AG09319 (cell line): ENCODE measurements around the gene SDC3.

ENCODE experiments used
- DNase-seq: peaks from one replicate; pipeline ENCODE4 v3.0.0-alpha.2; 2010; ENCODE audit warnings: low read depth; ENCODE audit errors: extremely low read depth
- TF ChIP-seq, protein P1 (sequence below): IDR thresholded peaks from 2 replicates; pipeline ENCODE4 v1.5.1; 2011; ENCODE audit warnings: low read depth, mild to moderate bottlenecking, inconsistent platforms, low read length, moderate library complexity

The SDC3 gene

DNA sequence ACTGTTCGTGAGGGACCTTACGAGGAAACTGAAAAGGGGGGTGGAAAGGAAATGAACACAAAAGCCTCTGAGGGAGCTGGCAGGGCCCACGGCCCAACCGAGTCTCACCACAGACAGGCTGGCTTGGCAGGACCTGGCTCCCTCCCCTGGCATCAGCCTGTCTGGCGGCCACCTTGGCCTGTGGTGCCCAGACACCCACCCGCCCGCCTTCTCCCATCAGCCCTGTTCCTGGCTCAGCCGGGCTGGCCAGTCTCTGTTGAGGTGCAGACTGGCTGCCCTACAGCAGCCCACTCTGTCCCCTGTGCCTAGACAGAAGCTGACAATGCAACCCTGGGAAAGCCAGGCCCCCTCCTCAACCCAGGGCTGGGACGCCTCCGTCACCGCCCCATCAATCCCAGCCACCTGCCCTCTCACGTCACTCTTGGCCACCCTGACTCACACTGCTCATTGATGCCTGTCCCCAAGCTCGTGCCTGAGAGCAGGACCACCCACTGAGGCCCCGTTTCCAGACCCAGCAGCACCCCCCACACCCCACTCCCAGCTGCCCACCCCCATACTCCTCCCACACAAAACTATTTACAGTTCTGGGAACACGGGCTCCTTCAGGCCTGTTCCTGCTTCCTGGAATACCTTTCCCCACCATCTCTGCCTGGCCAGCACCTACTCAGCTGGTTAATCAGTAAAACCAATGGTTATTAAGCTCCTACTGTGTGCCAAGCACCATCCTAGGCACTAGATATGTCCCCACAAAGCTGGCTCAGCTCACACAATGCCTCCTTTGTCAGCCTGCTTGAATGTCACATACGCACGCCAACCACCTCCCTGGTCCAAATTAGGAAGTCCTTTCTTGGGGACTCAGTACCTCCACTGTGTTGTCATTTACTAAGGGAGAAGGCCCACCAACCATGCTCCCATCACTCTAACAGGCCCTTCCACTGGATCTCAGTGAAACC lies 22.7 kb downstream of the SDC3 start:
- DNase-seq = no peak
- TF ChIP-seq, protein P1, sequence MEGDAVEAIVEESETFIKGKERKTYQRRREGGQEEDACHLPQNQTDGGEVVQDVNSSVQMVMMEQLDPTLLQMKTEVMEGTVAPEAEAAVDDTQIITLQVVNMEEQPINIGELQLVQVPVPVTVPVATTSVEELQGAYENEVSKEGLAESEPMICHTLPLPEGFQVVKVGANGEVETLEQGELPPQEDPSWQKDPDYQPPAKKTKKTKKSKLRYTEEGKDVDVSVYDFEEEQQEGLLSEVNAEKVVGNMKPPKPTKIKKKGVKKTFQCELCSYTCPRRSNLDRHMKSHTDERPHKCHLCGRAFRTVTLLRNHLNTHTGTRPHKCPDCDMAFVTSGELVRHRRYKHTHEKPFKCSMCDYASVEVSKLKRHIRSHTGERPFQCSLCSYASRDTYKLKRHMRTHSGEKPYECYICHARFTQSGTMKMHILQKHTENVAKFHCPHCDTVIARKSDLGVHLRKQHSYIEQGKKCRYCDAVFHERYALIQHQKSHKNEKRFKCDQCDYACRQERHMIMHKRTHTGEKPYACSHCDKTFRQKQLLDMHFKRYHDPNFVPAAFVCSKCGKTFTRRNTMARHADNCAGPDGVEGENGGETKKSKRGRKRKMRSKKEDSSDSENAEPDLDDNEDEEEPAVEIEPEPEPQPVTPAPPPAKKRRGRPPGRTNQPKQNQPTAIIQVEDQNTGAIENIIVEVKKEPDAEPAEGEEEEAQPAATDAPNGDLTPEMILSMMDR = no peak

DNA sequence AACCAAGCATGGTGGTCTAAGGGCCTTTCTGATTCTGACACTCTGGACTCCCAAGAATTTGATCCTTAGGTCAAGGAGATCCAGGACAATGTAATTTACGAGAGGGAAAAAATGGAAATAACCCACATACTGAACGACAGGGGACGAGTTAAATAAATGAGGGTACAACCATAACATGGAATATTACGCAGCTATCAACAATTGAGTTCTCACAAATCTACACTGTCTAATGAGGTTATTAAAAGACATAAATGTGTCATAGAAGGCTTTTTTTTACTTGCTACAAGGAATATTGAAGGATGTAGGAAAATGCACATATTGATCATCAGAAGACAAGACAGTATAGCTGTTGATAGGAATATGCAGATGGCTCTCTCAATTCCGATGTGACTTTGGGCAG lies 23.8 kb downstream of the SDC3 start:
- TF ChIP-seq, protein P1 = no peak
- no peak for DNase-seq

DNA sequence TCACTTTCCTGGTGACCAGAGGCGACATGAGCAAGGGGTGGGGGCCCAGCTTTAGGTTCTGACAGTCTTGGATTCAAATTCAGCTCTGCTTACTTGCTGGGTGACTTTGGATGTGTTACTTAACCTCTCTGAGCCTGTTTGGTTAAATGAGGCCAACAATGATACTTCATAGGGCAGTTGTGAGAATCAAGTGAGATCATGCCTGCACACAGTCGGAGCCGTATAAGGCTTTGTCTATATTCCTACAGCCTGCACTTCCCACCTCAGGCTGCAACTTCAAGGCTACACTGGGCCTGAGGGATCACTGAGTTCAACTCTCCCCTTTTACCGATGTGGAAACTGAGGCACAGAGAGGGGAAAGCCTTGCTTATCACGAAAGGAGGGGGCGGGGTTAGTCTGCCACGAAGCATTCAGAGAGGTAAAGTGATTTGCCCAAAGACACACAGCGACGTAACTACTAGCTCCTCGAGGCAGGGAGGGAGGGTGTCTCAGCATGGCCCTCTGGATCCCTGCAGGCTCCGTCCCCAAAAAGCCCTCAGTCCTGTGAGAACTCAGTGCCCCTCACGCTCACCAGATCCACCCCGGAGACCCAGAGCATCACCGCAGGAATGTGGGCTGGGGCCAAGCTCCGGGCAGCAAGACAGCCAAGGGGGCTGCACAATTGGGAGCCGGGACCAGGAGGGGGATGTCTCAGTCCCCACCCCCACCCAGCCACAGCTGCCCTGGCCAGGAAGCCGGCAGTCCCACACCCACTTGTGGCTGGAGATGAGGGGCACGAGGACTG lies 25.0 kb downstream of the SDC3 start:
- DNase-seq = no peak
- TF ChIP-seq, protein P1 = no peak

DNA sequence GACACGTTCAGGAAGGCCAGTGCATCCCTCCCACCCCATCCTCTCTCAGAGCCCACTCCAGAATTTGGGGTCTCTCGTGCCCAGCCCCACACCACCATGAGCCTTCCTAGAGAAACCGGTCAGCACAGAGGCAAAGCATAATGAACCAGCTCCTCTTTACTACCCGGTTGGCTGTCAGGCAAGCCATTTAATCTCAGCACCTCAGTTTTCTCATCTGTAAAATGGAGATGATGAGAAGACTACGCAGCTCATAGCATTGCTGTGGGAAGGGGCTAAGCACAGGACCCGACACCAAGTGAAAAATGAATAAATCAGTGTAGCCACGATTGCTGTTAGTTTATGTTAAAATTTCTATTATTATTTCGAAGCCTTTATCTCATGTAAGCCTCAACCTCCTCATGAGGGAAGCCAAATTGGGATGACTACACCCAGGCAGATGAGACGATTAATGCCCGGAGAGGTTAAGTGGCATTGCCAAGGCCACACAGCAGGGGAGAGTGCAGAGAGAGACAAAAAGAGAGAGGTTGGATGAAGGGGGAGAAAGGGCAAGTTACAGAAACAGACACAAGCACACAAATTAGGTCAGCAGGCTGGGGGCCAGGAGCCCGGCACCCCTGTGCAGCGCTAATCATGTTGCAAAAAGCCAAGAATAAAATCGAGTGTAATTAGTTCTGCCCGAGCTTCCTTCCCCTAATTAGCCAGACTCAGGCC lies 25.7 kb downstream of the SDC3 start:
- TF ChIP-seq, protein P1 = no peak
- no peak for DNase-seq

DNA sequence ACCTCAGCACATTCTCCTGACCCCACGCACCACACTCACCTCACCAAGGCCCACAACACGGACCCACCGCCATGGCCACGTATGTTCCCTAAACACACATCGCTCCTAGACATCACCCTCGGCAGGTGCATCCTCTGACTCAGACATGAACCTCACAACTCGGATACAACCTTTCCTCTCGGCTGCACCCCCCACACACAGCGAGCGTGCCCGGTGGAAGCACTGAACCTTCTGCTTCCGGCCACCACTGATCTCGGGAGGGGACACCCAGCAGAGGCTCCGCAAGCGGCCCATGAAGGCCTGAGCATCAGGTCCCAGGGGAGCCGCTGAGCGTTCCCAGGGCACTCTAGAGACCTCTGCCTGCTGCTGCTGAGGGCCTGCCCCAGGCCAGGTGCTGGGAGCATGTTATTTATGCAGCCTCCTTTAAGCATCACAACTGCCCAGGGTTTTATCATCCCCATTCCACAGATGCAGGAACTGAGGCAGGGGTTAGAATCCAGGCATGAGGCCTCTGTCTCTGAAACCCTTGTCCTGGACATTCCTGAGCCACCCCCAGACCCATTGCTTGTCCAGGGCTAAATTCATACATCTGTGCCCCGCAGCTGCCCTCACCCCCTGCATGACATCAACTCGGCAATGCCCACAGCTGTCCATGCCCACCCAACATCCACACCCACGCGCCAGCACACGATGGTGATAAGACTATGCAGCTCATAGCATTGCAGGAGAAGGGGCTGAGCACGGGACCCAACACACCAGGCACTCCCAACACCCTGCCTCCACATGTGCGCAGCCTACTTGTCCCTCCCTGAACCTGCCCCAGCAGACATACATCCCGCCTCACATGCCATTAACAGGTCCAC lies 27.0 kb downstream of the SDC3 start:
- TF ChIP-seq, protein P1 = no peak
- no peak for DNase-seq

DNA sequence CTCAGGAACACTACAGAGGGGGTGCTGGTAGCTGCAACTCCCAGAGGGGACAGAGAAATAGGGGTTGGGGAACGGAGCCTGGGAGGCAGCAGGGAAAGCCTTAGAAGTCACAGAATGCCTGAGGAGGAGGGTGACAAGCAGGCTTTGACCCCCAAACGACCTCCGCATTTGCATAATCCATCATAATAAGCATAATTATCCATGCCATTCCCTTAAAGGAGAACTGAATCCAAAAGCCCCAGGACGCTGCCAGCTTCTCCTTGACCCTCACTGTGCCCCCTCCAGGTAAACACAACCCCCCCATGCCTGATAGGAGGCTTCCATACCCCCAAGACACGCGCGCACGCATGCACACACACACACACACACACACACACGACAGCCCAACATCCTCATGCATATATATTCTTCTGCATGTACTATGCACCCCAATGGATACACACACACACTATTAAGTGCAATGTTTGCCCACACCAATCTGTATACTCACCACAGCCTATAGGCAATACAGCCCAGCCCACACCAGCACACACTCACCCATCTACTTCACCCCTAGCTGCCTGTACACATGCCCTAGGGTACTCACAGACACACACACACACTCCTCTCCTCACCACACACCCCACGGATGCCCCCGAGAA lies 27.8 kb downstream of the SDC3 start:
- no peak for DNase-seq
- TF ChIP-seq, protein P1 = no peak
